Inflammatory macrophage treated with lipopolysaccharide for 4 hours (primary cell): ENCODE measurements around the gene HHAT.
"Not testable (repeated sequence)": the region's sequence is repeated elsewhere in the genome, so short reads cannot be mapped to it uniquely, and the experiment has no call there.

Experiments used
- DNase-seq: peaks from one replicate; pipeline ENCODE4 v3.0.0-alpha.2; 2020

HHAT gene

DNA sequence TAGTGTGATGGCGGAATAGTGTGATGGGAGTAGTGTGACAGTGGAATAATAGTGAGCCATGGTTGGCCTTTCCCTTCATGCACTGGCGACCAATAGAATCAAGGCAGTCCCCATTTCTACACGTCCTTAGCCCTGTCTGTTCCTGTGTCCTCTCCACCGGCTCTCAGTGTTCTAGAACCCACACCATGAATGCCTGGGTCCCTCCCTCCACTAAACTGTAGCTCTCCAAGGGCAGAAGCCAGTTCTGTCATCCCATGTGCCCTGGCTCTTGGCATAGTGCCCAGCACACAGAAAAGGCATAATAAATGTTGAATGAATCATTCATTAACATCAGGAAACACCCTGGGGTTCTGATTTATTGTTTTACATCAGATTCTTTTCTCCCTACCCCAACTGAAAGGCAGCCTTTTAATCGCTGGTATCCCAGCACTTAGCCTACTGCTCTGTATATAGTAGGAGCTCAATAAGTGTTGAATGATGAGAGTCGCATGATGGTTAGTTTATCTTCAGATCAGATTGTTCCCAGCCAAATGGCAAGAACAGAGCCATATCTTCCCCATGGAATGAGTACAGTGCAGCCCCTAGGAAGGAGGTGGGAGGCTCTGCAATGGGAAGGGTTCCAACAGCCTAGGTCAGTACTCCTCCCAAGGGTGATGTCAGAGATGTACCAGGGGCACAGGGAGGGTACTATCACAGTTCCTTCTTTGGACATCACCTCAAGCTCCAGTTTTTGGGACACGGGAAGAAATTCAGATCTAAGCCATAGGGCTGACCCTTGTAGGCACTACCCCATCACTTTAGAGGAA is 325.7 kb downstream of the HHAT start:
- no peak for DNase-seq

DNA sequence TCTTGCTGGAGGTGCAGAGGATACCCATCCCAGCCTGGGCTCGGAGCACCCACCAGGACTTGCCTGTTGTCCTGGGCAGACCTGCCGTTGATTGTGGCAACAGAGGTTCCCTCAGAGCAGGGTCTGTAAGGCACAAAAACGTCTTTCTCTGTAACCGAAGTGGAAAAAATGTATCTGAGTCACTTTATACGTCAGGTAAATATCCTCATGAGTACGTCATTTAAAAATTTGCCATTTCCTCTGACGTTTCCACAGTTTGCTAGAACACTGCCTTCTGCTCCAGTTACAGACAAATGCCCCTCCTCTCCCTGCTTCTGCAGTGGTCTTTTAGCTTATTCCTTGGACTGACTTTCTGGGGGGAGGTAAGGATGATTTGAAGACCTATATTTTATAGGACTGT is 326.8 kb downstream of the HHAT start:
- no peak for DNase-seq

DNA sequence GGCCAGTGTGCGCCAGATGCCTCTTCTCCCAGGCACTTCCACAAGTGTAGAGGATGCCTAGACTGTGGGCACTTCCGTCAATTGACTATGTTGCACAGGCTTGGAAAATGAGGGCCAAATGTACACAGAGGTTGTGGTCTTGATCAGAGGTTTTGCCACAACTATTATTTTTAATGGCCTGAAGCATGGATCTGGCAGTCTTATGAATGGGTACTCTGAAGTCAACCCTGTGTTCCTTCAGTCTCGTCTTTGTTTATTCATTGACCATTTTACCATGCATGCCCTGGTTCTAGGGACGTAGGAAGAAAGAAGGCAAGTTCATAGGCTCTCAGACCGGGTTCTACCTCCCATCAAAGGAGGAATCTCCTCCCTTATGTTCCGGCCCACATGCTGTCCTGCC is 329.1 kb downstream of the HHAT start:
- no peak for DNase-seq

DNA sequence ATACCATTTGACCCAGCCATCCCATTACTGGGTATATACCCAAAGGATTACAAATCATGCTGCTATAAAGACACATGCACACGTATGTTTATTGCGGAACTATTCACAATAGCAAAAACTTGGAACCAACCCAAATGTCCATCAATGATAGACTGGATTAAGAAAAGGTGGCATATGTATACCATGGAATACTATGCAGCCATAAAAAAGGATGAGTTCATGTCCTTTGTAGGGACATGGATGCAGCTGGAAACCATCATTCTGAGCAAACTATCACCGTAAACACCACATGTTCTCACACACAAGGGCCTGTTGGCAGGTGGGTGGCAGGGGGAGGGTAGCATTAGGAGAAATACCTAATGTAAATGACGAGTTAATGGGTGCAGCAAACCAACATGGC is 332.8 kb downstream of the HHAT start:
- not testable (repeated sequence) for DNase-seq

DNA sequence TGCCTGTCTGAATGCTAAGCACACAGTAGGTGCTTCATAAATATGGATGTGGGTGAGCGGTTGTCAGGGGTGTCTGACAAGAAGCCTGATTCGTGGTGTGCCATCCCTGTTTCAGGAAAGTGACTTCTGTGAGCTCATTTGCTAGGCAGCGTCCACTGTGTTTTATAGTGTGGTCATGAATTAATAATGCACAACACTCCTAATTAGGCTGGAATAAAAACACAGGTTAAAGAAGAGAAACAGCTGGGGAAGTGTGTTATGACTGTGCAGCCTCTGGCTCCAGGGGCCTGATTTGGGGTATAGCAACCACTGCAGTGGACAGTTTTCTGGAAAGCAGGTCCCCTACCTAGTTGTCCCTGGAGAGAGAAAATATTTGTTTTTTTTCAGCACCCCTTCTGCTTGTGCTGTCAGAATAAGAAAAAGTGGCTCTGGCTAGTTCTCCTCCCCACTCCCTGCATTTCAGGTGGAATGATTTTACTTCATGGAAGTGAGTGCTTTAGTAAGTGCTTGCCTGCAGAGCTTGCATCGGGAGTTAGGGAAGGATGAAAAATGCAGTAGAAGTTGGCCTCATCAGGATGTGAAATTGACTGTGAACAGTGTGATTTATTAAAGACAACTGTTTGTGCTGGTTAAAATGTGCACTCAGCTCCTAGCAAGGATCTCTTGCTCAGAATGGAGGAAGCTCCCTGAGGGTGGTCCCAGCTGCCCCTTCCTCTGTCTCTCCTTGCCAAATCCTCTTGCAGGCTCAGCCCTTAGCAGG is 333.8 kb downstream of the HHAT start:
- DNase-seq, result no peak

DNA sequence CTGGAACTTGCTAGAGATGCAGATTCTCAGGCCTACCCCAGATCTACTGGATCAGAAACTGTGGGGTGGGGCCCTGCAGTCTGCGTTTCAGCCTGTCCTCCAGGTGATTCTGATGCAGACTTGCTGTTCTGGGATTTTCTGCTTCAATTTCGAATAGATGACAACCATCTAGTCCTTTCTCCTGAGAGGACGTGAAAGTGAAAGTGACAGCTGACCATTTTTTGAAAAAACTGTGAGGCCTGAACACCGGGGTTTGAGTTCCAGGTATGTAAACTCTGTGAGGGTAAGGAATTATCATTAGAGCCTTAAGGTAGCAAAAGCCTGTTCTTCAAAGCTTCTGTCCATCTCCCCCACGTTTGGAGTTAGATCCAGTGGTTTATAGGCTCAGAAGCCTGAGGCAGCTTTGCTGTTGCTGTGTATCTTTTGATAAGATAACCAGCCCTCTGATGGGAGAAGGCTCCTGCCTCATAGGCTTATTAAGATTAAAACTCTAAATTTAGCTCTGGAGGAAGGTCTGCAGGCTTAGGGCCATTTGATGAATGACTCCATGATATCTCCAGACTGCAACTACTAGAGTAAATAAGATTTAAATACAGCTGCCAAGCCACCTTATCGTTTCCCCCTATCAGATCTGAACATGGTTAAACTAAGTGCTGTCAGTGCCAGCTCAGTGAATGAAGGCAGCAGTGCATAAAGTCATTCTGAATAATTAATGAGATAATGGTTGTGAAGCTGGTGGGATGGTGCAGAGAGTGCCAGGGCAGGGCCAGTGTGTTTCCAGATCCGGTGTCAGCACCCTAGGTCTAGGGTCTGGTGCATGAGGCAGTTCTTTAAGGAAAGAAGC is 335.2 kb downstream of the HHAT start:
- DNase-seq, result no peak

DNA sequence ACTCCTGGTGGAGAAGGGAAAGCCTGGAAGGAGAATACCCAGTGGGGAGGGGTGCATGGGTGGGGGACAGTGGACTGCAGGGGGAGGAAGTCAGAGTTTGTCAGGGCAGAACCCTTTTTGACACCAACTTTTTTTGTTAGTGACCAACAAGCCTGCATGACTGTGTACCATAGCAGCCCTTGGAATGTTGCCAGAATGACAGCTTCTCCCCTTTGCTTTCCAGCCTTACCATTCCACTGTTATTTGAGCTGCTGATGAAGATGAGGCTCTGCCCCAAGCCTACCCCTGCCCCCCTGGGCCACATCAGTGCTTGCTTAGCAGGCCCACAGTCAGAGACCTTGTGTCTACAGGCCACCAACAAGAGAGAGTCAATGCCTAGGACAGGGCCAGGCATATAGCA is 341.2 kb downstream of the HHAT start:
- no peak for DNase-seq

DNA sequence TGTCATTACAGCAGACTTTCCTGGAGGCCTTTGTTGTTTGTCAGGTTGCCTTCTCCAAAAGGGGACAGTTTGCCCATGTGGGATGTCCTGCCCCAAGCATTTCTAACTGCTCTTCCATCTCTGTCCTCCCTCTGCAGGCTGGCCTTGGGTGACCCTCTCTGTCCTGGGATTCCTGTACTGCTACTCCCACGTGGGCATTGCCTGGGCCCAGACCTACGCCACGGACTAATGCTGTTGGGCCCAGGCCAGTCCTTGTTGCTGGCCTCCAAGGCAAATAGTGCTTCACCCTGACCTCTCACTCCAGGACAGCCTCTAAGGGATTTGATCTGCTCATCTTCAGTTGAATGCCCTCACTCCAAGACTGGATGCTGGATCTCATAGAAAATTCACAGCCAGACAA is 345.4 kb downstream of the HHAT start:
- DNase-seq, result no peak

DNA sequence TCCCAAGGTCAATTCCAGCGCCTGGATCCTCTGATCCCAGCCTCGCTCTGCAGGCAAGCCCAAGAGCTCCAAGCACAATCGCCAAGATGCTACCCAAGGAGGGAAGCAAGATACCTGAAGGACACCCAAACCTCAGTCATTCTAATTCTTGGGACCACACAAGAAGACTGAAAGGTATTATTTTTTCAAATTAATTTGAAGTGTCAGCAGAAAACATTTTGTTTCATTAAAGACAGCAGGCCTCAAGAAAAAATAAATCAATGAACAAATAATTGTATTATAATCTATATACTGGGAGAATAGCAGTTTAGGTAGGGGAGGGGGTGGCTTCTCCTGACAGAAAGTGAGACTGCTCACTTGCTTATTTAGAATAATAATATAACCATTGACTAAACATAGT is 347.8 kb downstream of the HHAT start:
- DNase-seq, result no peak

DNA sequence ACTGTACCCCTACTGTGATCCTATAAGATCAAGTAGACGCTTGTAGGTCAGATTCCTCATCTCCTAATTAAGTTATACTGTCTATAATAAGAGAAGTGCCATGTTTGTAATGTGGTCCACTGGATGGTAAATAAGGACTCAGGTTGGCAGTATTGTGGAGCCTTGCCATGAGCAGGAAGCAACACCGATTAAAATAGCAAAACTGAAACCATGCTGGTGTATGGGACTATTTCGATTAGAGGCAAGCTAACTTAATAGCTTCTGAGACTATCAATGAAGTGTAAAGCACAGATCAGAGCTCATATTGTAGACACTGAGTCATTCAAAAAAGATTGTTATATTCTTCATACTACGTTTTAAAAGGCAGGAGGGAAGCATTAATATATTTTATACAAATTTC is 348.8 kb downstream of the HHAT start:
- DNase-seq, result no peak

DNA sequence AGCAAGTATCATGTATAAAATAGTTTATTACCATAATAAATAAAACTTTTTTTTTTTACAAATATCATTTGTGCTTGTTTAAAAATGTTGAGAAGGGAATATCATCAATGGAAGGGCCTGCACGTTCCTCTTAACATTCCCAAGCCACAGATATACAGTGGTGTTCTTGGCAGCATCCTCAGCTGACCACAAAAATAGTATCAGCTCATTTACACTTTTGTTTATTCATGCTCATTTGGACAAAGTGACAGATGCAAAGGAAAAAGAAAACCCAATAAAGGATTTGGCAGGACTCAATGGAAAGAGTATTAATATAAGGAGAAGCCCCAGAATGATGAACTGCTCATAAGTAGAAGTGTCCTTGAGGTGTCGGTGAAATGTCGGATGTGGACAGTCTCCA is 349.6 kb downstream of the HHAT start:
- no peak for DNase-seq

DNA sequence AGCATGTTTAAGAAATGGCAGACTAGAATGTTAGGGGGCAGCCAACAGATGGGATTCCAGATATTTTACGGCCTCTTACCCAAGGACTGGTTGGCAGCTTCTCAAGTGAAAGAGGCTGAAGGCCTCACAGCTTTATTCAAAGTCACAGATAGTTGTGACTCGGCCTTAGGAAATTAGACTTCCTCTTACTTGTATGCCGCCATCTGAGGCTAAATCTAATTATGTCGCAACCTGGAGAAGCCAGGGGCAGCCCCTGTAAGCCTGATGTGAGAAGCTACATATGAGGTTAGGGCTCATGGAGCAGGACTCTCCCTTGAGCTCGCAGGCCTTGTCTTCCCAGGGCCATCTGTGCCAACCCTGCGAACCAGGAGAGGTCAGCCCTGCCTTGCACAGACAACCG is 352.5 kb downstream of the HHAT start:
- peak; percentile 66 for DNase-seq

DNA sequence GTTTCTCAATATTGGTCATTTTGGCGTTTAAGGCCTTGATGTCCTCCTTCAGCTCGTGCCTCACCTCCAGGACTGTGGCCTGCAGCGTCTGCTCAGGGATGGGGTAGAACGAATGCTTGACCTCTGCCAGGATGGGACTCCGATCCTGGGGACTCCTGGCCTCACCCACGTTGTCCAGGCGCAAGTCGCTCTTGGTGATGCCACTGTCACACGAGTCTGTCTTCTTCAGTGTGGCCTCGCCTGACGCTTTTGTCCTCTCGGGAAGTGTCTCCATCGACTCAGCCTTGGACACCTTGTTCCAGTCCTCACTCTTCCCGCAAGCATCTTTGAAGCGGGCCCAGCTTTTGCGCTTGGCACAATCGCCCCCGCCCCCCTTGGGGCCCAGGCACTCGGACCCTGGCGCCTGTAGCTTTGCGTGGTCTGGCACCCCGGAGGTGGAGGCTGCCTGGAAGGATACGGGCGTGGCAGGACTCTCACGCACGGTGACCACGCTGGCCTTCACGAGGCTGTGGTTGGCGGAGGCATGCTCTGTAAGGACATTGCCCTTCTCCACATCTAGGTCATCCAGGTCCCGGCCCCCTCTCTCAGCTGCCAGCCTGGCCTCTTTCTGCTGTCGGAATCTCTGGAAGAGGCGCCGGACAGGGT is 354.8 kb downstream of the HHAT start:
- no peak for DNase-seq

DNA sequence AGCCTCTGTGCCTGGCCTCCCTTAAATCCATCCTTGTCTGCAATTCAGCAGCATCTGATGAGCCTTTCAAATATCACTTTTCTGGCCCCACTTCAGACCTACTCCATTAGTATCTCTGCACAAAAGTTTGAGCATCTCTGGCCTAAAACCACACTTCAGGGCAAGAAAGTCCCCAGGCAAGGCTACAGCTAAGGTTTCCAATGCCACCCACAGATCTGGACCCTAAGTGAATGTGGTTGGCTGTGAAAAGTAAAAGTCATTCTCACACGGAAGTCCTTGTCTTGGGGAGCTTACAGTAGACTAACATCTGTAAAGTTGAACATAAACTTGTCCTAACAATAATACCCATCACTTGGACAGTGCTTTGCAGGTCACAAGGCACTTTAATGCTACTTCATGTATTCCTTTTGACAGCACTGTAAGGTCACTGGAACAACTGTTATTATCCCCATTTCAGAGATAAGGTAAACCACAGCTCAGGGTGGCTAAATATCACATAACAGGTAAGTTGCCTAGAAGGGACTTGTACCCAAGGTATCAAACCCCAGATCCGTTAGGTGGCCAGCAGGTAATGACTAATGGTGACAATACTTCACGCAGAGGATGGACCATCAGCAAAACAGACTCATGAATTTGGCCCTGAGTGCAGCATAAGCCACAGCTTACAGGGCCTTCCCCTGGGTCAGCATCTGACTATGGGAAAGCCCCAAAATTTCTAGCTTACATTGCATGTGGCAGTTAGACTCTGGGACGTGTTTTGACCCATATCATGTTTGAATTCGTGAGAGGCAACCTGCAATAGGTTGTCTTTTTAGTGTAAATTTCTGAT is 356.0 kb downstream of the HHAT start:
- no peak for DNase-seq

DNA sequence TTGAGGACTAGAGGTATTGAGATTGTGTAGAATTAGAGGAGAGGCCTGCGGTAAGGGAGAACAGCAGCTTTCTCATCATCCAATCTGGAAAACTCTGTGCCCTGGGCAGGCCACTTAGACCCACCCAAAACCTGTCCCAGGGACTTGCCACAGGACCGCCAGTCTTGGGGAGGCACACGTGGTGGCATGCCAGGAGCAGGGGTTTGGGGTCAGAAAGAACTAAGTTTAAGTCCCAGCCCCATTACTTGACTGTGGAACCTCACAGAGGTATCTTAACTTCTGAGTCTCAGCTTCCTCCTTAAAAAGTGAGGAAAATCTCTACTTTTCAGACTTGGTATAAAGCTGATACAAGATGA is 356.6 kb downstream of the HHAT start:
- DNase-seq, result no peak

DNA sequence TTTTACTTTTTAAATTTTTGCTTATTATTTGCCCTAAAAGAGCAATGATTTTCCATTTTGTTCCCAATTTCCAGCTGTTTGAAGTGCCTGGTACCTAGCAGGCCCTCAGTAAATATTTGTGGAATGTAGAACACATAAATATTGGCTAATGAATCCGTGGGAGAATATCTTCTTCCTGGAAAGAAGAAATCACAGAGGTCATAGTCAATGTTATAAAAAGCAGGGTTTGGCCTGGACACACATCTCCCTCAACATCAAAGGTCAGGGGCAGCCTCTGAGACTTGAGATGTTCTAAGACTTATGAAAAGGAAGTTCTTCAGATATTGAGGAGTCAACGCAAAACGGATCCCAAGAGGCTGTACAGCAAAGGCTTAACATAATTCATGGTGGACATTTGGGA is 358.1 kb downstream of the HHAT start:
- DNase-seq, result no peak

DNA sequence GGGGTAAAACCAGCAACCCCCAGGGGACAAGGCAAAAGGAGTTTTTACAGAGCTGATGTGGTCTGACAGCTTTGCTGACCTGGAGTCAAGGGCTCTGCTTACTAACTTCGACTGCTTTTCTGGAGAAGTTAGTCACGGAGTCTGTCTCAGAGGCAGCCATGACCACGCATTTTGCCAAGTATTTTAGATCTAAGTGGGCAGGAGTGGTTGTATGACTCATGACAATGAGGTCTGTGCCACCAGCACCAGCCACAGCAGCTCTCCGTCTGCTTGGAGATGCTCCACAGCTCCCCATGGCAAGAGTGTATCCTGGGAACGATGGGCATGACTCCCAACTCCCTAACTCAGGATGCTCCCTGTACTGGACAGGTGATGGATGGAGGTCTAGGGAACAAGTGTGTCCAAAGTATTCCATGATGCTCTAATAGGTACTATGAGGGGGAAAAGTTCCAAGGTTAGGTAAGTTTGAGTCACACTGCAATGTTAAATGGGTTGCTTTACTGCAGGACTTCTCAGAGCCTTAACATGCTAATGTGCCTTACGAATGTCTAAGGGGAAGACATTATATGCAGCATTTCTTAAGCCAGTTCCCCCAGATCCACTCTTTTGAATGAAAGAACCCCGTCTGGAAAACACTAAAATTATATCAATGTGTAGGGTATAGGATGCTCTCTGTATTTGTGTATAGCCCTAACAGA is 359.0 kb downstream of the HHAT start:
- peak; percentile 2 for DNase-seq

DNA sequence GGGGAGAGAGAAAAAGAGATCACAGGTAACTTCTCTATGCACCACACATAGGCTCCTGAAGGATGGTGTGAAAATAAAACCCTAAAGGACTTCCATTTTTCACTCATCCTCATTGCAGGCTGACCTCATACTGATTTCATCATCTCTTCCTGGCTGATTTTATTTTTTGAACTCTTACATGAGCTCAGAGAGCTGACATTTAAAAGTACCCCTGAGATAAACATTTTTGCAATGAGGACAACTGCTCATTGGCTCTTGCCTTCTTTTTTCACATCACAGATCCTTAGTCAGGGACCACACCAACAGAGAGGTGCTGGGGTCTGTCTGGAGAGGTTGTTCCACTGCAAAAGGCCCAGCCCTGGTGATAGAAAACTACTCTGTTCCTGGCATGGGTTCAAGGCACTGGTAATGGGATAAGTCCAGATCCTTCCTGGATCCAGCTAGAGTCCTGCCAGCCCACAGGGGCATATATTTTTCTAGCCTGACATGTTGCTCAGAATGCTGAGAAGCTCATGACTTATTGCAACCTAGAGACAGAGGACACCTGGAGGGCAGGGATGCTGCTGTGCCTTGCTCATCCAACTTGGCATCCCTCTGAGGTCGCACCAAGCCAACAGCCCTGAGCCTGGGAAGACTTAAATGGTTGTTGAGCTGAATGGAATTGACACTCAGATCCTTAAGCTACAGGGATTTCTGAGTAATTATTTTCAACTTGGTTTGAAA is 360.0 kb downstream of the HHAT start:
- DNase-seq, result peak; percentile 37

DNA sequence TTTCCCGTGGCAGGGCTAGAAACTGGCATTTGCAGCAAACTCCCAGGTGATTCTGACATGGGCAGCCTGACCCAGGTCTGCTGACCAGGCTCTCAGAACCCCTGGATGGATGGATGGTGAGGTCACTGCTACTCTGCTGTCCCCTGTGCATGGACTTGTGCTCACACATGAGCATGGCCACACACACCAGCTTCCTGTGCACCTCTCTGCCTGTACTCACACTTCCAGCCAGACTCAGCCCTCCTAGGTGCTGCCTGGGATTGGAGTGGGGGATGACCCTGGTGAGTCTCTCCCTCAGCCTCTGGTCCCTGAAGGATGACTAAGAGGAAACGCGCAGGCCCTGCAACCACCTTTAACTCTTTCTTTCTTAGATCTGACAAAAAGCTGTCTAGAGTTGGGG is 361.1 kb downstream of the HHAT start:
- no peak for DNase-seq

DNA sequence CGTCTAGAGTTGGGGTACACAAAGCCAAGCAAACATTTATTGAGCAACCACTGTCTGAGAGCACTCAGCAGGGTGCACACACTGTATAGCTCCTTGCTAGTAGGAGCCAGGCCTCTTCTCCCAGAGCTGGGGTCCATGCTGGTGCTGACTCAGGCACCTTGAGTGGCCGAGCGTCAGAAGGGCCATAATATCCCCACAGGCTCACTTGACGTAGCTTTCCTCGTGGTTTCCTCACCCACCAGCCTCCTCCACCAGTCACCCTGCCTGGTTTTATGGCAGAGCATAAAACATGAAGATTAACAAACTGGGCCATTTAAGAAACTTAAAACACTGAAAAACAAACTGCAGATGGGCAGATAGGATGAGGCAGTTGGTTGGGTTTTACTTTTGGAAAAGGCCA is 361.5 kb downstream of the HHAT start:
- no peak for DNase-seq

DNA sequence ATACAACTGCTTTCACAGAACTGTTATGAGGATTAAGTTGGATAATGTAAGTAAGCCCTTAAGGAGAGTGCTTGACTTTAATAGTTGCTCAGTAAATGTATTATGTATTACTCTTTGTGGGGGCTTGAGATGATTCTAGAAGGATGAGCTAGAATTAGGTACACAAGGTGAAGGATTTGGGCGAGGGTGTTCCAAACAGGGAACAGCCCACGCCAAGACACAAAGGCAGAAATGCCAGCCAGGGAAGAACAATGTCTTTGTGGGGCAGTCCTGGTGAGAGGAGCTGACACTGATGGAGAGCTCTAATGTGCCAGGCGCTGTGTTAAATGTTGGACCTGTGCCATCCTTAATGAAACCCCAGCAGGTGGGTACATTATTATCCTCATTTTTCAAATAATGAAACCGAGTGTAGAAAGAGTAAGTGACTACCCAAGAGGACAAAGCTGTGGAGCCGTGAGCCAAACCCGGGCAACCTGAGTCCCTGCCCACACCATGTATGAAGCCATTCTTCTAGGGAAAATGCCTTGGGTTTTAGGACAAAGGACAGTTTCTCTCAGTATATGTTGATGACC is 362.4 kb downstream of the HHAT start:
- no peak for DNase-seq
